ENCODE measurements around the gene GALNT9. TPM values are rescaled to one million over a fixed set of nuclear protein-coding genes. Genes with fewer than 3 reads are reported as not detected.
"Not testable (repeated sequence)": the region's sequence is repeated elsewhere in the genome, so short reads cannot be mapped to it uniquely, and the experiment has no call there.

GALNT9 gene
- polyA plus RNA-seq, 1 donor from 2014 or later = 13.5 TPM

GRCh38 chr12:132244724-132245295 is 84.6 kb downstream of the GALNT9 start:
- Histone ChIP-seq H3K27ac (ENCODE audit: low read length) (no peak overlapping the region), H3K79me2 (replicated peaks; ENCODE audit: insufficient read depth, low read length) (no peaks in the 10 kb centered on the region), H3K36me3 (ENCODE audit: insufficient read depth, low read length) (no peaks in the 10 kb centered on the region), H3K4me3 (ENCODE audit: low read length) (no peak overlapping the region), H2AFZ (ENCODE audit: low read depth, low read length) (no peak overlapping the region), H3K9me3 (ENCODE audit: low read length) (no peaks in the 10 kb centered on the region), H3F3A (ENCODE audit: insufficient read depth, low read length, poor library complexity, severe bottlenecking) (peaks cover 8% of the 10 kb centered on the region), H4K20me1 (ENCODE audit: insufficient read depth) (no peaks in the 10 kb centered on the region), H3K9me2 (ENCODE audit: insufficient read depth, low read length) (no peaks in the 10 kb centered on the region), H3K4me2 (ENCODE audit: low read length) (no peak overlapping the region), H3K9ac (ENCODE audit: low read length) (no peak overlapping the region), H3K27me3 (ENCODE audit: insufficient read depth, low read depth, low read length) (no peaks in the 10 kb centered on the region)
- TF ChIP-seq EZH2 (IDR thresholded peaks at IDR 0.05; ENCODE audit: borderline replicate concordance, insufficient read depth, low read length, poor library complexity, severe bottlenecking) (no peak), CTCF (IDR thresholded peaks at IDR 0.05; ENCODE audit: poor library complexity, severe bottlenecking) (no peak), POLR2AphosphoS5 (IDR thresholded peaks at IDR 0.05) (no peak), SMC3 (conservative IDR thresholded peaks at IDR 0.05; ENCODE audit: poor library complexity) (no peak)
- TF ChIP-seq, protein P1, sequence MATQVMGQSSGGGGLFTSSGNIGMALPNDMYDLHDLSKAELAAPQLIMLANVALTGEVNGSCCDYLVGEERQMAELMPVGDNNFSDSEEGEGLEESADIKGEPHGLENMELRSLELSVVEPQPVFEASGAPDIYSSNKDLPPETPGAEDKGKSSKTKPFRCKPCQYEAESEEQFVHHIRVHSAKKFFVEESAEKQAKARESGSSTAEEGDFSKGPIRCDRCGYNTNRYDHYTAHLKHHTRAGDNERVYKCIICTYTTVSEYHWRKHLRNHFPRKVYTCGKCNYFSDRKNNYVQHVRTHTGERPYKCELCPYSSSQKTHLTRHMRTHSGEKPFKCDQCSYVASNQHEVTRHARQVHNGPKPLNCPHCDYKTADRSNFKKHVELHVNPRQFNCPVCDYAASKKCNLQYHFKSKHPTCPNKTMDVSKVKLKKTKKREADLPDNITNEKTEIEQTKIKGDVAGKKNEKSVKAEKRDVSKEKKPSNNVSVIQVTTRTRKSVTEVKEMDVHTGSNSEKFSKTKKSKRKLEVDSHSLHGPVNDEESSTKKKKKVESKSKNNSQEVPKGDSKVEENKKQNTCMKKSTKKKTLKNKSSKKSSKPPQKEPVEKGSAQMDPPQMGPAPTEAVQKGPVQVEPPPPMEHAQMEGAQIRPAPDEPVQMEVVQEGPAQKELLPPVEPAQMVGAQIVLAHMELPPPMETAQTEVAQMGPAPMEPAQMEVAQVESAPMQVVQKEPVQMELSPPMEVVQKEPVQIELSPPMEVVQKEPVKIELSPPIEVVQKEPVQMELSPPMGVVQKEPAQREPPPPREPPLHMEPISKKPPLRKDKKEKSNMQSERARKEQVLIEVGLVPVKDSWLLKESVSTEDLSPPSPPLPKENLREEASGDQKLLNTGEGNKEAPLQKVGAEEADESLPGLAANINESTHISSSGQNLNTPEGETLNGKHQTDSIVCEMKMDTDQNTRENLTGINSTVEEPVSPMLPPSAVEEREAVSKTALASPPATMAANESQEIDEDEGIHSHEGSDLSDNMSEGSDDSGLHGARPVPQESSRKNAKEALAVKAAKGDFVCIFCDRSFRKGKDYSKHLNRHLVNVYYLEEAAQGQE (IDR thresholded peaks at IDR 0.05; ENCODE audit: borderline replicate concordance) = no peak

GRCh38 chr12:132243596-132244310 is 85.6 kb downstream of the GALNT9 start:
- Histone ChIP-seq H2AFZ (ENCODE audit: low read depth, low read length) (no peak overlapping the region), H3F3A (ENCODE audit: insufficient read depth, low read length, poor library complexity, severe bottlenecking) (peaks cover 4% of the 10 kb centered on the region), H3K27ac (ENCODE audit: low read length) (no peak overlapping the region), H3K9ac (ENCODE audit: low read length) (no peak overlapping the region), H3K36me3 (ENCODE audit: insufficient read depth, low read length) (no peaks in the 10 kb centered on the region), H4K20me1 (ENCODE audit: insufficient read depth) (no peaks in the 10 kb centered on the region), H3K4me2 (ENCODE audit: low read length) (no peak overlapping the region), H3K9me3 (ENCODE audit: low read length) (no peaks in the 10 kb centered on the region), H3K79me2 (replicated peaks; ENCODE audit: insufficient read depth, low read length) (no peaks in the 10 kb centered on the region), H3K9me2 (ENCODE audit: insufficient read depth, low read length) (no peaks in the 10 kb centered on the region), H3K27me3 (ENCODE audit: insufficient read depth, low read depth, low read length) (no peaks in the 10 kb centered on the region), H3K4me3 (ENCODE audit: low read length) (no peak overlapping the region)
- TF ChIP-seq CTCF (IDR thresholded peaks at IDR 0.05; ENCODE audit: poor library complexity, severe bottlenecking) = no peak
- peak; percentile 63 for TF ChIP-seq EP300 (conservative IDR thresholded peaks at IDR 0.05; ENCODE audit: poor library complexity, severe bottlenecking)
- TF ChIP-seq SMC3 (conservative IDR thresholded peaks at IDR 0.05; ENCODE audit: poor library complexity) = no peak
- TF ChIP-seq MXI1 (conservative IDR thresholded peaks at IDR 0.05; ENCODE audit: poor library complexity, severe bottlenecking) = no peak
- TF ChIP-seq EZH2 (IDR thresholded peaks at IDR 0.05; ENCODE audit: borderline replicate concordance, insufficient read depth, low read length, poor library complexity, severe bottlenecking) = no peak
- TF ChIP-seq TAF1 (IDR thresholded peaks at IDR 0.05; ENCODE audit: low read depth) = no peak
- TF ChIP-seq, protein P1 (IDR thresholded peaks at IDR 0.05; ENCODE audit: borderline replicate concordance) = no peak

DNA sequence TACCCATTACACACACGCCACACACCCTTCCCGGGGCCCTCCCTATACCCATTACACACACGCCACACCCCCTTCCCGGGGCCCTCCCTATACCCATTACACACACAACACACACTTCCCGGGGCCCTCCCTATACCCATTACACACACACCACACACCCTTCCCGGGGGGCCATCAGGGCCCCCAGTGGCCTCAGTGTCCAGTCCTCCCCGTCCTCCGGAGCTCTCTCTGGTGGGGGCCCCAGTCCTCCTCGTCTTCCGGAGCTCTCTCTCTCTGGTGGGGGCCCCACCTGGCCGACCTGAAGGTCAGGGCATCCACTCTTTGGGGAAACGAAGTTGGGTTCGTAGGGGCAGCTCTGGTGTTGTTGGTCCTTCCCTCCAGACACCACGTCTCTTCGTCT is 86.2 kb downstream of the GALNT9 start:
- not testable (repeated sequence) for H3K4me3 ChIP-seq (ENCODE audit: low read length); H2AFZ ChIP-seq (ENCODE audit: low read depth, low read length); H3K27me3 ChIP-seq (ENCODE audit: insufficient read depth, low read depth, low read length); H3K9me2 ChIP-seq (ENCODE audit: insufficient read depth, low read length); H3K9me3 ChIP-seq (ENCODE audit: low read length); H3K27ac ChIP-seq (ENCODE audit: low read length); H4K20me1 ChIP-seq (ENCODE audit: insufficient read depth); H3K9ac ChIP-seq (ENCODE audit: low read length); H3K36me3 ChIP-seq (ENCODE audit: insufficient read depth, low read length); H3K4me2 ChIP-seq (ENCODE audit: low read length); H3K79me2 ChIP-seq (replicated peaks; ENCODE audit: insufficient read depth, low read length); H3F3A ChIP-seq (ENCODE audit: insufficient read depth, low read length, poor library complexity, severe bottlenecking)
